A172 (cell line): Measurements from ENCODE around the gene PAQR6. TPM values are rescaled to one million over a fixed set of nuclear protein-coding genes. Genes with fewer than 3 reads are reported as not detected.
A peak's percentile ranks its signal among the peaks of the same experiment; 100 is the strongest.

ENCODE experiments used
- DNase-seq: peaks from one replicate; pipeline ENCODE4 v3.0.0-alpha.2; 2015; ENCODE audit warnings: low spot score
- total RNA-seq: library from RNA; depleted of rRNA; stranded (reverse); fragments of >200 nt; shearing (Covaris generic); gene quantifications from 2 replicates; pipeline ENCODE4 v1.2.3, GENCODE V29; 2014; rRNA removed

The PAQR6 gene
- total RNA-seq, 1 experiment from 2014 or later = 2.0 TPM

DNA sequence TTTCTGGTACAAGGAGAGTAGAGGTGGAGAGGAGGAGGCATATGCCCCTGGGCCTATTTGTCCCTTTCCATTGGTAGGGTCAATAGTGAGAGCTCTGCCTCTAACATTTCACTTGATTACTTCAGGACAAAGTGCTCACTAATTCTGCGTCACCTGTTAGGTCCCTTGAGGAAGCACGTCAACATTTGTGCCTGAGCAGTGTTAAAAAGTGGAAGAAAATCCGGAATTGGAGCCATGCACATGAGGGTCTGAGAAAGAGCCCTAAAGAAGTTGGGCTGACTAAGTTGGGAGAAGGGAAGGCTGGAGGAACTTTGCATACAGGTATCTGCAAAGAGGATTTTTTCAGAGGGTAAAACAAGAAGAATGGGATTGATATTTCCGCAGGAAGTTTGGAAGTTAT is 52.0 kb downstream of the PAQR6 start:
- no peak for DNase-seq

DNA sequence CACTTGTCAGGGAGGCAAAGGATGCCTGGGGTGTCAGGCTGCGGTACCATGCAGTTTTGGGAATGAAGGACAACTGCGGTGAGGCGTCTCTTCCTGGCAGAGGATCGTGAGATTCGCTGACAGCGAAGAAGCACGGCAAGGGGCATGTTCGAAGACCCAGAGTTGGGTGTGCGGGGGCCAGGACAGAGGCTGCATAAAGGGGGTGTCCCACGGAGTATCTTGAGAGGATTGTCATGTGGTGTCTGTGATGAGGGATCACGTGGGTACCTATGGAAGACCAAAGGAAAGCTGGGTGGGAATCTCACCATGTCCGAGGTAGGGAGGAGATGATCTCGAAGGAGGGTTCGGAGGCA is 53.6 kb downstream of the PAQR6 start:
- peak; percentile 42 for DNase-seq

DNA sequence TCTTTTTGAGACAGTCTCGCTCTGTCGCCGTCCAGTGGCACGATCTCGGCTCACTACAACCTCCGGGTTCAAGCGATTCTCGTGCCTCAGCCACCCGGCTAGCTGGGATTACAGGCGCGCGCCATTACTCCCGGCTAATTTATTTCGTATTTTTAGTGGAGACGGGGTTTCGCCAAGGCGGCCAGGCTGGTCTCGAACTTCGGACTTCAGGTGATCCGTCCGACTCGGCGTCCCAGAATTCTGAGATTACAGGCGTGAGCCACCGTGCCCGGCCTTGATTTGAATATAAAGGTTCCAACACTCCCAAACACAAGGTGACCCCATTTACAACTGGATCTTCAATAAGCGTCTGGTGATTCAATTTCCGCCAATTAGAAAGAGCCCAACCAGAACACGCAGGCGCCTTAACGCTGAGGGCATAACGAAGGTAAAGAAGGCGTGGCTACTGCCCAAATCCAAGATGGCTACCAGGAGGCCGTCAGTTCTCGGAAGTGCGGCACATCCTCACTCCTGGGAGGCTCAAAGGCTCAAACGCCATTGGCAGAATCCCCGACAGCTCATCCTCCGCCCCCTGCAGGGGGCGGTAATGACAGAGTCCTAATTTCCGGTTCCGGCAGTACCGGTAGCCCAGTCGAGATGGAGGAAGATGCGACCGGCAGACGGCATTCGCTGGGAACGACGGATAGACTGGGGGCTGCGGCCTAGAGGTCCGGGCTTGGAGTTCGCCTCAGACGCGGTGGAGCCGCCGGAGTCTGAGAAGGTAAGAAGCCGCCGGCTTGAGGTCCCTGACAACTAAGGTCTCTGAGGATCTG is 54.2 kb downstream of the PAQR6 start, which contains the start of gene SLC25A44:
SLC25A44 (plus strand) TSS at position 617 of the 812 bp plus-strand sequence. CDS start 5,744 bp downstream, outside the sequence.
- peak; percentile 100 for DNase-seq

Other genes starting within 250 kb of the PAQR6 start
- 573 and 778 TPM in 2 replicates for gene SSR2, start 227.1 kb downstream of the PAQR6 start, total RNA-seq
- 35.9 and 37.1 TPM in 2 replicates for gene UBQLN4, start 194.3 kb downstream of the PAQR6 start, total RNA-seq
- gene LAMTOR2, start 193.3 kb downstream of the PAQR6 start, total RNA-seq = 179 TPM in 2 replicates
- gene RAB25, start 186.9 kb downstream of the PAQR6 start, total RNA-seq = 0.12 TPM in 1 of 2 replicates, not detected in the other
- gene MEX3A, start 165.6 kb downstream of the PAQR6 start, total RNA-seq = 11.2 and 12.5 TPM in 2 replicates
- gene LMNA, start 133.3 kb downstream of the PAQR6 start, total RNA-seq = 1,695 and 2,065 TPM in 2 replicates
- gene SEMA4A, start 94.5 kb downstream of the PAQR6 start, total RNA-seq = 0.31 TPM in 1 of 2 replicates, not detected in the other
- gene SLC25A44, start 54.0 kb downstream of the PAQR6 start, total RNA-seq = 25.2 and 35.8 TPM in 2 replicates
- gene PMF1, start 35.0 kb downstream of the PAQR6 start, total RNA-seq = 184 and 210 TPM in 2 replicates
- 0.34 and 2.3 TPM in 2 replicates for gene BGLAP, start 5.9 kb downstream of the PAQR6 start, total RNA-seq
- gene SMG5, start 34.8 kb upstream of the PAQR6 start, total RNA-seq = 113 and 116 TPM in 2 replicates
- 7.9 and 8.6 TPM in 2 replicates for gene TMEM79, start 36.3 kb upstream of the PAQR6 start, total RNA-seq
- gene GLMP, start 47.6 kb upstream of the PAQR6 start, total RNA-seq = 133 and 135 TPM in 2 replicates
- not detected in 2 replicates for gene VHLL, start 51.3 kb upstream of the PAQR6 start, total RNA-seq
- 1,101 and 1,191 TPM in 2 replicates for gene CCT3, start 90.2 kb upstream of the PAQR6 start, total RNA-seq
- gene TSACC, start 90.5 kb upstream of the PAQR6 start, total RNA-seq = 3.5 and 9.4 TPM in 2 replicates
- not detected in 2 replicates for gene RHBG, start 121.2 kb upstream of the PAQR6 start, total RNA-seq